Spleen (tissue), 11 donors: ENCODE measurements around the gene ENTPD5. TPM values are rescaled to one million over a fixed set of nuclear protein-coding genes. Genes with fewer than 3 reads are reported as not detected.
A peak's percentile ranks its signal among the peaks of the same experiment; 100 is the strongest.

Experiments used
- DNase-seq: peaks from one replicate; pipeline ENCODE4 v3.0.0-alpha.2; 2020
- H3K27ac ChIP-seq, 8 donors: fragments of 200-600 bp; sonication (generic) in 7 of 8; 1 replicate in 4 of 8; 2 replicates in 4 of 8; pipeline versions ENCODE4 v1.5.0 to v1.8.0; 2016 to 2021; ENCODE audit warnings: inconsistent platforms in 4 of 8, mild to moderate bottlenecking in 4 of 8, moderate library complexity in 1 of 8
- H3K27me3 ChIP-seq, 7 donors: fragments of 200-600 bp; sonication (generic) in 6 of 7; replicated peaks in 1 of 7; 1 replicate in 4 of 7; 2 replicates in 3 of 7; pipeline versions ENCODE4 v1.5.0 to v1.8.0; 2016 to 2021; ENCODE audit warnings: inconsistent platforms in 3 of 7, mild to moderate bottlenecking in 1 of 7
- H3K36me3 ChIP-seq, 6 donors: fragments of 200-600 bp; sonication (generic) in 5 of 6; 1 replicate in 4 of 6; 2 replicates in 2 of 6; pipeline versions ENCODE4 v1.5.0 to v1.8.0; 2016 to 2021; ENCODE audit warnings: inconsistent platforms in 2 of 6
- H3K4me1 ChIP-seq, 6 donors: fragments of 200-600 bp; sonication (generic) in 5 of 6; 1 replicate in 3 of 6; 2 replicates in 3 of 6; pipeline versions ENCODE4 v1.5.0 to v1.8.0; 2016 to 2021; ENCODE audit warnings: inconsistent platforms in 3 of 6
- H3K4me3 ChIP-seq, 8 donors: fragments of 200-600 bp; sonication (generic) in 7 of 8; 1 replicate in 4 of 8; 2 replicates in 4 of 8; pipeline versions ENCODE4 v1.5.0 to v1.8.0; 2016 to 2021; ENCODE audit warnings: inconsistent platforms in 4 of 8, mild to moderate bottlenecking in 4 of 8, moderate library complexity in 2 of 8
- H3K9me3 ChIP-seq, 8 donors: fragments of 200-600 bp; sonication (generic) in 7 of 8; 1 replicate in 4 of 8; 2 replicates in 4 of 8; pipeline versions ENCODE4 v1.5.0 to v1.8.0; 2016 to 2021; ENCODE audit warnings: inconsistent platforms in 4 of 8
- POLR2A ChIP-seq, 3 donors: fragments of 450-650 bp; IDR thresholded peaks; one replicate each; pipeline ENCODE4 v1.5.1; 2017; ENCODE audit warnings: antibody characterized with exemption in 3 of 3, mild to moderate bottlenecking in 1 of 3
- POLR2AphosphoS5 ChIP-seq, 3 donors: sonication (generic); formaldehyde crosslinking; IDR thresholded peaks; one replicate each; pipeline ENCODE4 v1.5.1; 2017; ENCODE audit warnings: antibody characterized with exemption in 3 of 3
- whole genome bisulfite sequencing, 5 donors: extraction: QIAGEN DNeasy Blood & Tissue Kit in 3 of 5; methylation state at CpG; one replicate each; pipeline versions ENCODE4 v1.1.5 to v1.1.7; 2013 to 2018; 5-methylcytosine and 5-hydroxymethylcytosine counted together
- intact Hi-C: fragments of 100-400 bp; cut with DNase I; formaldehyde crosslinking; loops from one replicate; pipeline ENCODE4 v1.15.0; 2023; ENCODE audit warnings: low total_unique reads
- polyA plus RNA-seq, 3 donors: library from polyadenylated mRNA; stranded (reverse); fragments of 200-250 nt; gene quantifications; one replicate each; pipeline ENCODE4 v1.2.1, GENCODE V29; 2013
- total RNA-seq, 7 donors: library from RNA; depleted of rRNA in 3 of 7; stranded (reverse); fragments of >200 nt in 3 of 7; fragmentation: NEBNext Ultra II Directional in 4 of 7; extraction: Animal tissue kit (Norgen Biotek cat#: 25700) in 4 of 7; gene quantifications; one replicate each; pipeline versions ENCODE4 v1.1.0 to v1.2.1, GENCODE V29; 2016 to 2021
- TF ChIP-seq, protein P1 (sequence below), 11 experiments: fragments of 200-600 bp in 7 of 11; fragments of 450-650 bp in 4 of 11; sonication (generic) in 4 of 11; IDR thresholded peaks in 8 of 11; conservative IDR thresholded peaks in 3 of 11; 1 replicate in 7 of 11; 2 replicates in 4 of 11; pipeline versions ENCODE4 v1.4.0 to v1.8.0; 2016 to 2021; ENCODE audit warnings: antibody characterized with exemption in 11 of 11, inconsistent platforms in 4 of 11, mild to moderate bottlenecking in 1 of 11
- donor health status: healthy with polysubstance abuse.
- donor health status: DM: no; HTN: no; CAD: no; lungs with moderate emphysema.
- donor health status: DM: no; HTN: no; CAD: no.
- donor health status: Bipolar disorder and iron deficiency.
- donor health status: healthy.
- donor health status: DM: no; HTN: no; CAD: no.
- donor health status: DM: yes; HTN: yes; CAD: no.

ENTPD5 gene
- total and polyA plus RNA-seq, 10 donors = 2.9 to 13.9 (median 7.6) TPM

GRCh38 chr14:74045522-74045921 is 26.4 kb upstream of the ENTPD5 start:
- no peaks in the 10 kb centered on the region for H3K27me3 ChIP-seq
- no peak for DNase-seq
- H3K4me3 ChIP-seq = no peak overlapping the region
- H3K9me3 ChIP-seq = no peaks in the 10 kb centered on the region
- H3K36me3 ChIP-seq = no peaks in the 10 kb centered on the region
- WGBS, 5 donors = 97 to 100% (median 98%) methylated on average over 4 of the region's 4 CpGs
- TF ChIP-seq POLR2A (IDR thresholded peaks at IDR 0.05) = no peak
- TF ChIP-seq, protein P1, sequence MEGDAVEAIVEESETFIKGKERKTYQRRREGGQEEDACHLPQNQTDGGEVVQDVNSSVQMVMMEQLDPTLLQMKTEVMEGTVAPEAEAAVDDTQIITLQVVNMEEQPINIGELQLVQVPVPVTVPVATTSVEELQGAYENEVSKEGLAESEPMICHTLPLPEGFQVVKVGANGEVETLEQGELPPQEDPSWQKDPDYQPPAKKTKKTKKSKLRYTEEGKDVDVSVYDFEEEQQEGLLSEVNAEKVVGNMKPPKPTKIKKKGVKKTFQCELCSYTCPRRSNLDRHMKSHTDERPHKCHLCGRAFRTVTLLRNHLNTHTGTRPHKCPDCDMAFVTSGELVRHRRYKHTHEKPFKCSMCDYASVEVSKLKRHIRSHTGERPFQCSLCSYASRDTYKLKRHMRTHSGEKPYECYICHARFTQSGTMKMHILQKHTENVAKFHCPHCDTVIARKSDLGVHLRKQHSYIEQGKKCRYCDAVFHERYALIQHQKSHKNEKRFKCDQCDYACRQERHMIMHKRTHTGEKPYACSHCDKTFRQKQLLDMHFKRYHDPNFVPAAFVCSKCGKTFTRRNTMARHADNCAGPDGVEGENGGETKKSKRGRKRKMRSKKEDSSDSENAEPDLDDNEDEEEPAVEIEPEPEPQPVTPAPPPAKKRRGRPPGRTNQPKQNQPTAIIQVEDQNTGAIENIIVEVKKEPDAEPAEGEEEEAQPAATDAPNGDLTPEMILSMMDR (IDR thresholded peaks at IDR 0.05 in 8 of 11, conservative IDR thresholded peaks at IDR 0.05 in 3 of 11) = no peak
- no peak for TF ChIP-seq POLR2AphosphoS5 (IDR thresholded peaks at IDR 0.05)
- intact Hi-C loops = no loop called here
- no peak overlapping the region for H3K27ac ChIP-seq
- peaks cover 0 to 7% (median 0%) of the 10 kb centered on the region in 6 donors for H3K4me1 ChIP-seq

- no peaks in the 10 kb centered on the region for H3K36me3 ChIP-seq
- 51 to 92% (median 83%) methylated on average over 2 of the region's 2 CpGs for WGBS, 5 donors
- no peak overlapping the region for H3K27ac ChIP-seq
- H3K27me3 ChIP-seq = no peaks in the 10 kb centered on the region
- TF ChIP-seq POLR2AphosphoS5 (IDR thresholded peaks at IDR 0.05) (no peak), POLR2A (IDR thresholded peaks at IDR 0.05) (no peak)
- TF ChIP-seq, protein P1 (IDR thresholded peaks at IDR 0.05 in 8 of 11, conservative IDR thresholded peaks at IDR 0.05 in 3 of 11) = no peak
- intact Hi-C loops = no loop called here
- no peaks in the 10 kb centered on the region for H3K9me3 ChIP-seq
- no peak for DNase-seq
- H3K4me1 ChIP-seq = no peaks in the 10 kb centered on the region
- no peak overlapping the region for H3K4me3 ChIP-seq
Observed at GRCh38 chr14:74042296-74042695, 23.2 kb upstream of the ENTPD5 start.

- no peaks in the 10 kb centered on the region for H3K9me3 ChIP-seq
- no peaks in the 10 kb centered on the region for H3K36me3 ChIP-seq
- no peak overlapping the region for H3K4me3 ChIP-seq
- intact Hi-C loops = no loop called here
- WGBS, 5 donors = 67 to 73% (median 68%) methylated on average over 3 of the region's 3 CpGs
- H3K27ac ChIP-seq = no peak overlapping the region
- TF ChIP-seq, protein P1 (IDR thresholded peaks at IDR 0.05 in 8 of 11, conservative IDR thresholded peaks at IDR 0.05 in 3 of 11) = peak in 9 of 11 experiments; percentile 28 to 76 (median 67)
- TF ChIP-seq POLR2A (IDR thresholded peaks at IDR 0.05) = no peak
- DNase-seq = no peak
- no peaks in the 10 kb centered on the region for H3K27me3 ChIP-seq
- H3K4me1 ChIP-seq = no peaks in the 10 kb centered on the region
Observed at GRCh38 chr14:74038020-74038859, 19.2 kb upstream of the ENTPD5 start.

GRCh38 chr14:74035556-74035955 is 16.5 kb upstream of the ENTPD5 start:
- Histone ChIP-seq H3K36me3 (no peaks in the 10 kb centered on the region), H3K27me3 (no peaks in the 10 kb centered on the region), H3K4me3 (no peak overlapping the region), H3K27ac (no peak overlapping the region), H3K9me3 (no peaks in the 10 kb centered on the region), H3K4me1 (no peaks in the 10 kb centered on the region)
- WGBS, 5 donors = 93 to 96% (median 95%) methylated on average over 4 of the region's 4 CpGs
- TF ChIP-seq, protein P1 (IDR thresholded peaks at IDR 0.05 in 8 of 11, conservative IDR thresholded peaks at IDR 0.05 in 3 of 11) = no peak
- TF ChIP-seq POLR2AphosphoS5 (IDR thresholded peaks at IDR 0.05) (no peak), POLR2A (IDR thresholded peaks at IDR 0.05) (no peak)
- DNase-seq = no peak
- intact Hi-C loops = no loop called here
